K562 (cell line): ENCODE data around the gene CERS2. TPM values are rescaled to one million over a fixed set of nuclear protein-coding genes. Genes with fewer than 3 reads are reported as not detected.

Source experiments
- ADNP ChIP-seq: fragments of 200-800 bp; sonication (Bioruptor generic); IDR thresholded peaks from 2 replicates; pipeline ENCODE4 v1.6.1; 2016; ENCODE audit warnings: missing genetic modification characterization, missing compliant biosample characterization
- E2F3 ChIP-seq: fragments of 250-450 bp; sonication (Bioruptor Pico); IDR thresholded peaks from 2 replicates; pipeline ENCODE4 v1.4.0; 2020; ENCODE audit warnings: mild to moderate bottlenecking
- PCBP2 ChIP-seq: fragments of 200-400 bp; formaldehyde crosslinking; IDR thresholded peaks from 2 replicates; pipeline ENCODE4 v1.6.1; 2018; ENCODE audit warnings: low read length, low read depth, mild to moderate bottlenecking, moderate library complexity; ENCODE audit not compliant: poor library complexity, severe bottlenecking
- SETDB1 ChIP-seq: IDR thresholded peaks from one replicate; pipeline ENCODE4 v1.6.1; 2012; ENCODE audit warnings: low read length, control low read depth, inconsistent platforms
- TCF7 ChIP-seq: sonication (generic); IDR thresholded peaks from 2 replicates; pipeline ENCODE4 v1.6.1; 2016; ENCODE audit warnings: antibody characterized with exemption, borderline replicate concordance
- U2AF1 ChIP-seq: fragments of 200-400 bp; formaldehyde crosslinking; optimal IDR thresholded peaks from 2 replicates; pipeline ENCODE3; 2017; ENCODE audit warnings: mild to moderate bottlenecking, low read depth, low read length, moderate library complexity
- ZNF217 ChIP-seq: sonication (generic); formaldehyde crosslinking; IDR thresholded peaks from 2 replicates; pipeline ENCODE4 v1.8.0; 2022; ENCODE audit warnings: mild to moderate bottlenecking, missing genetic modification reagents
- ZNF324 ChIP-seq: fragments of 250-450 bp; sonication (Bioruptor Pico); IDR thresholded peaks from 2 replicates; pipeline ENCODE4 v1.4.0; 2020; ENCODE audit warnings: mild to moderate bottlenecking
- ZNF384 ChIP-seq: IDR thresholded peaks from 2 replicates; pipeline ENCODE4 v1.6.1; 2012; ENCODE audit warnings: low read depth, low read length, improper control_type of control experiment
- ZNF584 ChIP-seq: fragments of 200-800 bp; sonication (Bioruptor generic); IDR thresholded peaks from 2 replicates; pipeline ENCODE4 v1.6.1; 2016; ENCODE audit warnings: low read depth, mild to moderate bottlenecking, missing genetic modification characterization, missing compliant biosample characterization
- polyA plus RNA-seq, 8 experiments: library from polyadenylated mRNA; depleted of rRNA in 4 of 8; stranded (reverse) in 5 of 8; unstranded in 3 of 8; fragments of >200 nt; fragmentation: Nextera tagmentation in 2 of 8; fragmentation: Illumina TruSeq in 1 of 8; extraction: Ambion mirVana in 2 of 8; extraction: Trizol in 1 of 8; gene quantifications; 2 replicates each; pipeline versions ENCODE4 v1.2.1 to v1.2.3, GENCODE V29; 2011 to 2014; ENCODE audit warnings: inconsistent platforms in 1 of 8, missing spikeins in 1 of 8
- total RNA-seq, 7 experiments: library from RNA; depleted of rRNA in 6 of 7; stranded (reverse); fragments of >200 nt in 6 of 7; fragmentation: Illumina TruSeq in 2 of 7; extraction: Trizol in 2 of 7; gene quantifications; 2 replicates each; pipeline versions ENCODE4 v1.2.1 to v1.2.3, GENCODE V29; 2011 to 2021; ENCODE audit warnings: low replicate concordance in 1 of 7
- TF ChIP-seq, protein P1 (sequence below), 2 experiments: fragments of 450-650 bp; IDR thresholded peaks; 2 replicates each; pipeline ENCODE4 v1.6.1; 2016; ENCODE audit warnings: mild to moderate bottlenecking in 2 of 2, borderline replicate concordance in 1 of 2, low read depth in 1 of 2, moderate library complexity in 1 of 2
- TF ChIP-seq, protein P2 (sequence below): fragments of 250-450 bp; sonication (Bioruptor Pico); IDR thresholded peaks from 2 replicates; pipeline ENCODE4 v1.8.0; 2022; ENCODE audit warnings: inconsistent platforms, mild to moderate bottlenecking, moderate library complexity, borderline replicate concordance
- TF ChIP-seq, protein P3 (sequence below): fragments of 450-650 bp; IDR thresholded peaks from 2 replicates; pipeline ENCODE4 v1.6.1; 2017; ENCODE audit warnings: antibody characterized with exemption, mild to moderate bottlenecking

The CERS2 gene
- total and polyA plus RNA-seq, 9 of the 15 experiments (the other 6 are each of a cell fraction or from before 2014, with no cell fraction given): 23.4 to 295 (median 132) TPM

DNA sequence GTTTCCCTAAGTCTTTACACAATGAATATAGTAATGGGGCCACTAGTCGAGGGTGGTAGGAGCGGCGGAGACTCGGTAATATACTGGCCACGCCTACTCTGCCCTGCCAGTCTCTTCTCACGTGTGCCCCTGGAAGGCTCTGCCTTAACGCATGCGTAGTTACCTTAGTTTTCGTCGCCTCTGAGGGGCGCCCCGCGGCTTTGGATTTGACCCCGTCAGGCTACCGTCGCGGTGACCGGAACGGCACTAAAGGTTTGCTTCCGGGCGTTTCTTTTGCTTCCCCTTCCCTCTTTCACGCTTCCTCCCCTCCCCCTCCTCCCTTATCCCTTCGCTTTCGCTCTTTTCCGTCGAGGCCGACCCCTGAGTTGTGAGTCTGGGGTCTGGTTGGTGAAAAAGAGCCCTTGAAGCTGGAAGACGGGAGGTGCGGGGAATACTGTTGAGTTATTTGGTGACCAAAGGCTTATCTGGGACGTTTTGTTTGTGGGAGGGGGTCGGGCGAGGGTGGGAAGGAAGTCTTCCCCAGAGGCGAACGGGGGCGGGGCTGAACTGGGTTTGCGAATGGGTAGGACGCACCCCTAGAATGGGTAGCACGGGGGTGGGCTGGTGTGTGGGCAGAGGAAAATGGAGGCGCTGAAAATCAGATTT lies 48.4 kb downstream of the CERS2 start, which contains the start of gene SETDB1 (continued):
- no peak for TF ChIP-seq SETDB1
- 0 out of 2 replicates have a peak, but pooled peaks have one; percentile 5 for TF ChIP-seq ADNP
- no peak for TF ChIP-seq PCBP2
- TF ChIP-seq, protein P1, sequence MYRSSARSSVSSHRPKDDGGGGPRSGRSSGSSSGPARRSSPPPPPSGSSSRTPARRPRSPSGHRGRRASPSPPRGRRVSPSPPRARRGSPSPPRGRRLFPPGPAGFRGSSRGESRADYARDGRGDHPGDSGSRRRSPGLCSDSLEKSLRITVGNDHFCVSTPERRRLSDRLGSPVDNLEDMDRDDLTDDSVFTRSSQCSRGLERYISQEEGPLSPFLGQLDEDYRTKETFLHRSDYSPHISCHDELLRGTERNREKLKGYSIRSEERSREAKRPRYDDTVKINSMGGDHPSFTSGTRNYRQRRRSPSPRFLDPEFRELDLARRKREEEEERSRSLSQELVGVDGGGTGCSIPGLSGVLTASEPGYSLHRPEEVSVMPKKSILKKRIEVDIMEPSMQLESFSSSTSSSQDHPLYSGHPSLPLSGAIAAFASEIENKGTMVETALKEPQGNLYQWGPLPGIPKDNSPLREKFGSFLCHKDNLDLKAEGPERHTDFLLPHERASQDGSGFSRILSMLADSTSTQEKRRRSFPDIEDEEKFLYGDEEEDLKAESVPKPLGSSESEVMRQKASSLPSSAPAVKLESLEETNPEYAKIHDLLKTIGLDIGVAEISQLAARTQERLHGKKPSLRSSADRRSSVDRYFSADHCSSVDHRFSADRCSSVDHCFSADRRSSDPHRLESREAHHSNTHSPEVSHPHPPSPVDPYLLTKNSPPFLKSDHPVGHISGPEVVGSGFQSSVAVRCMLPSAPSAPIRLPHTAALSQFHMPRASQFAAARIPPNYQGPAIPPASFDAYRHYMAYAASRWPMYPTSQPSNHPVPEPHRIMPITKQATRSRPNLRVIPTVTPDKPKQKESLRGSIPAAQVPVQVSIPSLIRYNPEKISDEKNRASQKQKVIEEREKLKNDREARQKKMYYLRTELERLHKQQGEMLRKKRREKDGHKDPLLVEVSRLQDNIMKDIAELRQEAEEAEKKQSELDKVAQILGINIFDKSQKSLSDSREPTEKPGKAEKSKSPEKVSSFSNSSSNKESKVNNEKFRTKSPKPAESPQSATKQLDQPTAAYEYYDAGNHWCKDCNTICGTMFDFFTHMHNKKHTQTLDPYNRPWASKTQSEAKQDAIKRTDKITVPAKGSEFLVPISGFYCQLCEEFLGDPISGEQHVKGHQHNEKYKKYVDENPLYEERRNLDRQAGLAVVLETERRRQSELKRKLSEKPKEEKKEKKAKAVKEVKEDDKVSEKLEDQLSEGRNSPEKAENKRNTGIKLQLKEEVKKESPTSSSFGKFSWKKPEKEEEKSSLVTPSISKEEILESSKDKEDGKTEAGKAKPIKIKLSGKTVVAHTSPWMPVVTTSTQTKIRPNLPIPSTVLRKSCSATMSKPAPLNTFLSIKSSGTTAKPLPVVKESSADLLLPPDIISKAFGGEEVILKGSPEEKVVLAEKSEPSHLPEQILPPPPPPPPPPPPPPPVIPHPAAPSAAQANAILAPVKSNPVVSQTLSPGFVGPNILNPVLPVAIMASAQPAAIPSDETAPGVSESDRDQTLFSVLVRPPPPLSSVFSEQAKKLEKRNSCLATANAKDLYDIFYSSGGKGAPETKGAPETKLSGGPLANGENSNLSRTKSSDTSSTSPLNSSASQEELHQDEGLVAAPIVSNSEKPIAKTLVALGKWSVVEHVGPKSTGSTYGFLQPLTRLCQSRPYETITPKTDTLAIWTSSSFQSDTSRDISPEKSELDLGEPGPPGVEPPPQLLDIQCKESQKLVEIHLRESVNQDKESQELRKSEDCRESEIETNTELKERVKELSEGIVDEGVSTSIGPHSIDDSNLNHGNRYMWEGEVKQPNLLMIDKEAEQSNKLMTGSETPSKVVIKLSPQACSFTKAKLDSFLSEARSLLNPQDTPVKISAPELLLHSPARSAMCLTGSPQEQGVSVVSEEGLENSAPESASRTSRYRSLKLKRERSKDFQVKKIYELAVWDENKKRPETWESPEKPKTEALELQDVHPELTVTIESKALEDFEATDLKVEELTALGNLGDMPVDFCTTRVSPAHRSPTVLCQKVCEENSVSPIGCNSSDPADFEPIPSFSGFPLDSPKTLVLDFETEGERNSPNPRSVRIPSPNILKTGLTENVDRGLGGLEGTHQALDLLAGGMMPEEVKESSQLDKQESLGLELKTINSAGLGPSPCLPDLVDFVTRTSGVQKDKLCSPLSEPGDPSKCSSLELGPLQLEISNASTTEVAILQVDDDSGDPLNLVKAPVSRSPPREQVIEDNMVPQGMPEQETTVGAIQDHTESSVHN (IDR thresholded peaks at IDR 0.05; ENCODE audit: borderline replicate concordance in 1 of 2, low read depth in 1 of 2): no peak
- no peak for TF ChIP-seq ZNF217
- TF ChIP-seq ZNF584 (CRISPR knock-in tag): no peak
- TF ChIP-seq, protein P2, sequence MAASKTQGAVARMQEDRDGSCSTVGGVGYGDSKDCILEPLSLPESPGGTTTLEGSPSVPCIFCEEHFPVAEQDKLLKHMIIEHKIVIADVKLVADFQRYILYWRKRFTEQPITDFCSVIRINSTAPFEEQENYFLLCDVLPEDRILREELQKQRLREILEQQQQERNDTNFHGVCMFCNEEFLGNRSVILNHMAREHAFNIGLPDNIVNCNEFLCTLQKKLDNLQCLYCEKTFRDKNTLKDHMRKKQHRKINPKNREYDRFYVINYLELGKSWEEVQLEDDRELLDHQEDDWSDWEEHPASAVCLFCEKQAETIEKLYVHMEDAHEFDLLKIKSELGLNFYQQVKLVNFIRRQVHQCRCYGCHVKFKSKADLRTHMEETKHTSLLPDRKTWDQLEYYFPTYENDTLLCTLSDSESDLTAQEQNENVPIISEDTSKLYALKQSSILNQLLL (CRISPR knock-in tag): no peak
- TF ChIP-seq ZNF384: no peak
- TF ChIP-seq ZNF324: no peak
- peak; percentile 49; the same call in 1 of the 2 replicates for TF ChIP-seq TCF7
- TF ChIP-seq, protein P3, sequence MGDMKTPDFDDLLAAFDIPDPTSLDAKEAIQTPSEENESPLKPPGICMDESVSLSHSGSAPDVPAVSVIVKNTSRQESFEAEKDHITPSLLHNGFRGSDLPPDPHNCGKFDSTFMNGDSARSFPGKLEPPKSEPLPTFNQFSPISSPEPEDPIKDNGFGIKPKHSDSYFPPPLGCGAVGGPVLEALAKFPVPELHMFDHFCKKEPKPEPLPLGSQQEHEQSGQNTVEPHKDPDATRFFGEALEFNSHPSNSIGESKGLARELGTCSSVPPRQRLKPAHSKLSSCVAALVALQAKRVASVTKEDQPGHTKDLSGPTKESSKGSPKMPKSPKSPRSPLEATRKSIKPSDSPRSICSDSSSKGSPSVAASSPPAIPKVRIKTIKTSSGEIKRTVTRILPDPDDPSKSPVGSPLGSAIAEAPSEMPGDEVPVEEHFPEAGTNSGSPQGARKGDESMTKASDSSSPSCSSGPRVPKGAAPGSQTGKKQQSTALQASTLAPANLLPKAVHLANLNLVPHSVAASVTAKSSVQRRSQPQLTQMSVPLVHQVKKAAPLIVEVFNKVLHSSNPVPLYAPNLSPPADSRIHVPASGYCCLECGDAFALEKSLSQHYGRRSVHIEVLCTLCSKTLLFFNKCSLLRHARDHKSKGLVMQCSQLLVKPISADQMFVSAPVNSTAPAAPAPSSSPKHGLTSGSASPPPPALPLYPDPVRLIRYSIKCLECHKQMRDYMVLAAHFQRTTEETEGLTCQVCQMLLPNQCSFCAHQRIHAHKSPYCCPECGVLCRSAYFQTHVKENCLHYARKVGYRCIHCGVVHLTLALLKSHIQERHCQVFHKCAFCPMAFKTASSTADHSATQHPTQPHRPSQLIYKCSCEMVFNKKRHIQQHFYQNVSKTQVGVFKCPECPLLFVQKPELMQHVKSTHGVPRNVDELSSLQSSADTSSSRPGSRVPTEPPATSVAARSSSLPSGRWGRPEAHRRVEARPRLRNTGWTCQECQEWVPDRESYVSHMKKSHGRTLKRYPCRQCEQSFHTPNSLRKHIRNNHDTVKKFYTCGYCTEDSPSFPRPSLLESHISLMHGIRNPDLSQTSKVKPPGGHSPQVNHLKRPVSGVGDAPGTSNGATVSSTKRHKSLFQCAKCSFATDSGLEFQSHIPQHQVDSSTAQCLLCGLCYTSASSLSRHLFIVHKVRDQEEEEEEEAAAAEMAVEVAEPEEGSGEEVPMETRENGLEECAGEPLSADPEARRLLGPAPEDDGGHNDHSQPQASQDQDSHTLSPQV: no peak
- no peak for TF ChIP-seq U2AF1
- 0 out of 2 replicates have a peak, but pooled peaks have one; percentile 24 for TF ChIP-seq E2F3
